ENCODE results near the gene CCDC134.

GRCh38 chr22:41779929-41780505, 20.5 kb upstream of the CCDC134 start:
- TF ChIP-seq, protein P1, sequence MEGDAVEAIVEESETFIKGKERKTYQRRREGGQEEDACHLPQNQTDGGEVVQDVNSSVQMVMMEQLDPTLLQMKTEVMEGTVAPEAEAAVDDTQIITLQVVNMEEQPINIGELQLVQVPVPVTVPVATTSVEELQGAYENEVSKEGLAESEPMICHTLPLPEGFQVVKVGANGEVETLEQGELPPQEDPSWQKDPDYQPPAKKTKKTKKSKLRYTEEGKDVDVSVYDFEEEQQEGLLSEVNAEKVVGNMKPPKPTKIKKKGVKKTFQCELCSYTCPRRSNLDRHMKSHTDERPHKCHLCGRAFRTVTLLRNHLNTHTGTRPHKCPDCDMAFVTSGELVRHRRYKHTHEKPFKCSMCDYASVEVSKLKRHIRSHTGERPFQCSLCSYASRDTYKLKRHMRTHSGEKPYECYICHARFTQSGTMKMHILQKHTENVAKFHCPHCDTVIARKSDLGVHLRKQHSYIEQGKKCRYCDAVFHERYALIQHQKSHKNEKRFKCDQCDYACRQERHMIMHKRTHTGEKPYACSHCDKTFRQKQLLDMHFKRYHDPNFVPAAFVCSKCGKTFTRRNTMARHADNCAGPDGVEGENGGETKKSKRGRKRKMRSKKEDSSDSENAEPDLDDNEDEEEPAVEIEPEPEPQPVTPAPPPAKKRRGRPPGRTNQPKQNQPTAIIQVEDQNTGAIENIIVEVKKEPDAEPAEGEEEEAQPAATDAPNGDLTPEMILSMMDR (IDR thresholded peaks at IDR 0.05), result no peak
- TF ChIP-seq ZFX (IDR thresholded peaks at IDR 0.05; ENCODE audit: borderline replicate concordance), result no peak

Measured in 22Rv1 (cell line).